ENCODE results near the gene AGRN.

The AGRN gene

GRCh38 chr1:1080122-1080757, 60.3 kb downstream of the AGRN start:
- 0 out of 2 replicates have a peak, but pooled peaks have one; percentile 6 for TF ChIP-seq ZFX (IDR thresholded peaks at IDR 0.05)
- TF ChIP-seq CTCF (conservative IDR thresholded peaks at IDR 0.05) = no peak
- H3K27ac ChIP-seq = peak overlapping the region; percentile 68

DNA sequence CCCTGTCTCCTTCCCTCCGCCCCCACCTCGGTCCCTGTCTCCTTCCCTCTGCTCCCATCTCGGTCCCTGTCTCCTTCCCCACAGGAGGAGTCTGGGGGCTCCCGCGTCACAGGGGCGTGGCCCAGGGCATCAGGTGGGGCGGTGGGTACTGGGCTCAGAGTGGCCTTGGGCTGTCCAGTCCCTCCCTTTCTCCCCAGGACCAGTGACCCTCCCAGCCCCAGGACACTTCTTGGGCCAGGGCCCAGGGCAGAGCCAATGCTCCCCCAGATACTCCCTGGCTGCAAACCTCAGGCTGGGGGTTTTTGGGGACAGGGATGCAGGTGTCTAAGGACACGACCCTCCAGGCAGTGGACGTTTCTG, 61.0 kb downstream of the AGRN start:
- no peak overlapping the region for H3K27ac ChIP-seq
- TF ChIP-seq ZFX (IDR thresholded peaks at IDR 0.05) = no peak
- no peak for TF ChIP-seq CTCF (conservative IDR thresholded peaks at IDR 0.05)

DNA sequence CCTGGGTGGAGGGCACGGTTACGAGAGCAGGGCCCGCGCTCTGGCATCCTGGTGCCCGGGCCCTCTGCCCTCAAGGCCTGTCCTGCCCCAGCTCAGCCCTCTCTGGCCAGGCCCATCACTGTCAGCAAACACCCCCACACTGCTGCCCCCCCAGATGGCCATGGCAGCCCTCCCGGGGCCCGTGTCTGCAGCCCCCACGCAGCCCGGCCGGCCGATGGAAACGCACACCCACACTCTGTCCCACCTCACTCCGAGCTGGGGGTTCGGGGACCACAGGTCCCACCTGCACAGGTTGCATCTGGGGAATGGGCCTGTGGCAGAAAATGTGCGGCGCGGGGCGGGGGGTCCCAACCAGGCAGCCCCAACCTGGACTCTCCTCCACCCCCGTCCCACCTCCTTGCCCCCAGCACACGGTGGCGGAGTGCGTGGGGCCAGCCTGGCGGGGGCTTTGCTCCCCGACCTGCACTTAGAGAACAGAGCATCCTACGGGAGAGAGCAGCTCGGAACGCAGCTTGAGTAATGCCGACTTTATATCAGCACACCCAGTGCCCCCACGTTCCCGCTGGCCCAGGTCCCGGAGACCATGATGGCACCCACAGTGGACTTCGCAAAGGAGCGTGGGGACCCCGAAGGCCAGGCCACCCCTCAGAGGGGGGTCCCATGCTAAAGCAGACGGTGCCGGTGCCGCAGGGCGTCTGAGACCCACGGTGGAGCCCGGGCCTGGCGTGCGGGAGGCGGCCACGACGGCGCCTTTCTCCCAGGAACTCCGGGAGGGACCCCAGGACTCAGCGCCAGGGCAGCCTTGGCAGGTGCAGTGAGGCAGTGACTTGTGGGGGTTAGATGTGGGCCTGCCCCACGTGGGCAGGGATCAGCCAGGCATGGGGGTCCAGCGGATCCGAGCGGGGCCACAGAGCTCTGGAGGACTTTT, 61.7 kb downstream of the AGRN start:
- no peak for TF ChIP-seq CTCF (conservative IDR thresholded peaks at IDR 0.05)
- no peak for TF ChIP-seq ZFX (IDR thresholded peaks at IDR 0.05)
- no peak overlapping the region for H3K27ac ChIP-seq

DNA sequence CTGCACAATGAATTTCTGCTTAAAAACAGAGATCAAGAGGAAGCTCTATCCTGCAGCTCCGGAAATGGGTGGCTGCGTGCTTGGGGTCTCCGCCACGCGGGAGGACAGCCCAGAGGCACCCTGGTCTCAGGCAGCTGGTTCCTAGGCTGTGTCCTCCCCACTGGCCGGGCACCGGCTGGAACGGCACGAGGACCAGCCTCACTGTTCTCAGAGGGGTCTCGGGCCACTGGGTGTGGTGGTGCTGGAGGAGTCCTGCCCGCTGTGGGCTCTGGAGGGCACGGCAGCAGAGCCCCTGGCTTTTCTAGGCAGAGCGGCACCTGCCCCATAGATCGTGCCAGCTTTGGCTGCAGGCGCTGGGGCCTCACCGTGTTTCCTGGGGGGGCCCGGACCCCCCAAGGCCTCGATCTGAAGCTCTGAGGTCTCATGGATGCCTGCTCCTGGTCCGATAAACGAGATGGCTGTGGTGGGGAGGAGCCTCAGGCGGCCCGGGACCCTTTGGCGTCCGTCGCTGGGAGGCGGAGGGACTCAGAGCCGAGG, 62.4 kb downstream of the AGRN start:
- no peak overlapping the region for H3K27ac ChIP-seq
- no peak for TF ChIP-seq ZFX (IDR thresholded peaks at IDR 0.05)
- no peak for TF ChIP-seq CTCF (conservative IDR thresholded peaks at IDR 0.05)

DNA sequence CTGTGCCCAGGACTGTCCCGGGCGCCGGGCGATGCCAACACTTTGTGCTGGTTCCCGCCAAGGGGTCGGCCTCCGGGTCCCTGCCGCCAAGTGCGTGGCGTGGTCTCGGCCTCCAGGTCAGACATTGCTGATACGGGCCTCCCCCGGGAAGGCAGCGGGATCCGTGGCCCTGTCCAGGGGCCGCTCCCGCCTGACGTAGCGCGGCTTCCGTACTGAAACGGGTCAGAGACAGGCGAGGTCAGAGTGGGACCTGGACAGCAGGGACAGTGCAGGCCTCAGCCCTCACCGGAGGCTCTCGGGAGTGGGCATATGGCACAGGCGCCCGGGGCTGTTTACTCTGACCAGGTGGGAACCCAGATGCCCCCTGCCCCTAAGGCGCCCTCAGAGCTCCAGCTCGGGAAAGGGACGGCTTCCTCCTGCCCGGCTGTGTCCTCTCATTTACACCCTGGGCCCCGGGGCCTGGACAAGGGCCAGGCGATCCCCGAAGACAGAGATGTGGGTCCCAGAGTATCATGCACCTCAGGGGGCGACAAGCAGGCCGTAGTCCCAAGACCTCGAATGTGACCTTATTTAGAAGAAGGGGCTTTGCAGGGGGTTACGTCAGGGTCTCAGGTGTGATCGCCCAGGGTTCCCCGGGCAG, 63.0 kb downstream of the AGRN start:
- no peak overlapping the region for H3K27ac ChIP-seq
- TF ChIP-seq CTCF (conservative IDR thresholded peaks at IDR 0.05) (no peak), ZFX (IDR thresholded peaks at IDR 0.05) (no peak)

- TF ChIP-seq CTCF (conservative IDR thresholded peaks at IDR 0.05) (no peak), ZFX (IDR thresholded peaks at IDR 0.05) (no peak)
Observed at GRCh38 chr1:1083416-1084371, 63.8 kb downstream of the AGRN start.

More at GRCh38 chr1:1083416-1084371, 63.8 kb downstream of the AGRN start:
- no peak overlapping the region for H3K27ac ChIP-seq
